Liver (tissue), 9 donors: ENCODE data around the gene NADSYN1. TPM values are rescaled to one million over a fixed set of nuclear protein-coding genes. Genes with fewer than 3 reads are reported as not detected.

Experiments used
- DNase-seq: peaks from one replicate; pipeline ENCODE4 v3.0.0-alpha.2; 2017; ENCODE audit warnings: low spot score
- H3K27ac ChIP-seq, 2 donors: one replicate each; pipeline ENCODE4 v1.7.0; 2013; ENCODE audit warnings: inconsistent platforms in 2 of 2, low read length in 2 of 2, control low read depth in 1 of 2, low read depth in 1 of 2, mild to moderate bottlenecking in 1 of 2
- H3K27me3 ChIP-seq, 4 donors: one replicate each; pipeline versions ENCODE4 v1.6.1 to v1.7.0; 2013; ENCODE audit warnings: low read length in 3 of 4, inconsistent platforms in 1 of 4, mild to moderate bottlenecking in 1 of 4, moderate library complexity in 1 of 4; ENCODE audit not compliant: control insufficient read depth in 4 of 4, insufficient read depth in 4 of 4
- H3K36me3 ChIP-seq, 4 donors: one replicate each; pipeline versions ENCODE4 v1.6.1 to v1.7.0; 2013; ENCODE audit warnings: low read length in 3 of 4, mild to moderate bottlenecking in 3 of 4, low read depth in 1 of 4, moderate library complexity in 1 of 4; ENCODE audit not compliant: control insufficient read depth in 4 of 4, insufficient read depth in 3 of 4
- H3K4me1 ChIP-seq, 4 donors: one replicate each; pipeline versions ENCODE4 v1.6.1 to v1.7.0; 2013; ENCODE audit warnings: low read length in 3 of 4, mild to moderate bottlenecking in 3 of 4, moderate library complexity in 1 of 4; ENCODE audit not compliant: control insufficient read depth in 4 of 4, insufficient read depth in 4 of 4
- H3K4me3 ChIP-seq, 3 donors: one replicate each; pipeline versions ENCODE4 v1.6.1 to v1.7.0; 2013; ENCODE audit warnings: low read length in 3 of 3, control low read depth in 1 of 3, low read depth in 1 of 3, mild to moderate bottlenecking in 1 of 3
- H3K9ac ChIP-seq, 2 donors: one replicate each; pipeline ENCODE4 v1.7.0; 2013; ENCODE audit warnings: low read length in 2 of 2, mild to moderate bottlenecking in 2 of 2, moderate library complexity in 2 of 2, control low read depth in 1 of 2, low read depth in 1 of 2
- H3K9me3 ChIP-seq, 4 donors: one replicate each; pipeline versions ENCODE4 v1.6.1 to v1.7.0; 2013; ENCODE audit warnings: low read length in 3 of 4; ENCODE audit not compliant: control insufficient read depth in 4 of 4
- CTCF ChIP-seq: fragments of 150-350 bp; IDR thresholded peaks from 2 replicates; pipeline ENCODE4 v1.5.1; 2017; ENCODE audit warnings: improper control_type of control experiment, low read depth, low read length; ENCODE audit not compliant: missing input control
- EGR1 ChIP-seq, 2 donors: IDR thresholded peaks; 2 replicates each; pipeline ENCODE4 v1.6.1; 2016 to 2018; ENCODE audit warnings: antibody characterized with exemption in 2 of 2, low read depth in 2 of 2
- FOXA1 ChIP-seq: IDR thresholded peaks from 2 replicates; pipeline ENCODE4 v1.6.1; 2016; ENCODE audit warnings: antibody characterized with exemption
- FOXA2 ChIP-seq: IDR thresholded peaks from 2 replicates; pipeline ENCODE4 v1.6.1; 2016; ENCODE audit warnings: antibody characterized with exemption
- GABPA ChIP-seq, 2 donors: IDR thresholded peaks in 1 of 2; conservative IDR thresholded peaks in 1 of 2; 2 replicates each; pipeline ENCODE4 v1.6.1; 2016; ENCODE audit warnings: antibody characterized with exemption in 2 of 2, mild to moderate bottlenecking in 1 of 2, moderate library complexity in 1 of 2
- HNF4A ChIP-seq, 2 donors: conservative IDR thresholded peaks; 2 replicates each; pipeline ENCODE4 v1.6.1; 2016; ENCODE audit warnings: antibody characterized with exemption in 2 of 2, mild to moderate bottlenecking in 2 of 2
- HNF4G ChIP-seq: IDR thresholded peaks from 2 replicates; pipeline ENCODE4 v1.6.1; 2016; ENCODE audit warnings: antibody characterized with exemption
- JUND ChIP-seq, 2 donors: IDR thresholded peaks; 2 replicates each; pipeline ENCODE4 v1.6.1; 2016; ENCODE audit warnings: antibody characterized with exemption in 2 of 2
- MAX ChIP-seq: IDR thresholded peaks from 2 replicates; pipeline ENCODE4 v1.6.1; 2016; ENCODE audit warnings: antibody characterized with exemption
- NR2F2 ChIP-seq: IDR thresholded peaks from 2 replicates; pipeline ENCODE4 v1.6.1; 2016; ENCODE audit warnings: antibody characterized with exemption
- RAD21 ChIP-seq, 2 donors: IDR thresholded peaks; 2 replicates each; pipeline ENCODE4 v1.6.1; 2016; ENCODE audit warnings: antibody characterized with exemption in 2 of 2, mild to moderate bottlenecking in 2 of 2
- REST ChIP-seq: IDR thresholded peaks from 2 replicates; pipeline ENCODE4 v1.6.1; 2016; ENCODE audit warnings: antibody characterized with exemption, mild to moderate bottlenecking
- RXRA ChIP-seq, 2 donors: IDR thresholded peaks; 2 replicates each; pipeline ENCODE4 v1.6.1; 2017 to 2018; ENCODE audit warnings: antibody characterized with exemption in 2 of 2, mild to moderate bottlenecking in 1 of 2
- SP1 ChIP-seq: IDR thresholded peaks from 2 replicates; pipeline ENCODE4 v1.6.1; 2018; ENCODE audit warnings: antibody characterized with exemption, mild to moderate bottlenecking
- TAF1 ChIP-seq: conservative IDR thresholded peaks from 2 replicates; pipeline ENCODE4 v1.6.1; 2016; ENCODE audit warnings: antibody characterized with exemption, mild to moderate bottlenecking
- YY1 ChIP-seq: IDR thresholded peaks from 2 replicates; pipeline ENCODE4 v1.6.1; 2016; ENCODE audit warnings: antibody characterized with exemption, mild to moderate bottlenecking
- WGBS: extraction: QIAGEN DNeasy Blood & Tissue Kit; methylation state at CpG from one replicate; pipeline ENCODE4 v1.1.7; 2013; 5-methylcytosine and 5-hydroxymethylcytosine counted together
- polyA plus RNA-seq, 2 donors: library from polyadenylated mRNA; stranded (reverse) in 1 of 2; unstranded in 1 of 2; fragments of 200-250 nt in 1 of 2; fragments of >200 nt in 1 of 2; fragmentation: Nextera tagmentation in 1 of 2; extraction: Ambion mirVana in 1 of 2; gene quantifications; one replicate each; pipeline versions ENCODE4 v1.2.1 to v1.2.3, GENCODE V29; 2013 to 2015
- total RNA-seq, 2 donors: library from RNA; depleted of rRNA; stranded (reverse); fragments of >200 nt; gene quantifications; one replicate each; pipeline ENCODE4 v1.2.3, GENCODE V29; 2014
- TF ChIP-seq, protein P1 (sequence below): IDR thresholded peaks from 2 replicates; pipeline ENCODE4 v1.6.1; 2016; ENCODE audit warnings: antibody characterized with exemption
- TF ChIP-seq, protein P2 (sequence below): IDR thresholded peaks from 2 replicates; pipeline ENCODE4 v1.6.1; 2016; ENCODE audit warnings: antibody characterized with exemption
- donor health status: healthy.
- donor health status: healthy.
- donor health status: healthy.
- donor health status: healthy.
- donor health status: healthy.

The NADSYN1 gene
- total and polyA plus RNA-seq, 4 donors = 16.6 to 33.6 (median 22.2) TPM

- Histone ChIP-seq H3K9ac (peak overlapping the region; percentile 82 to 92), H3K4me3 (peak overlapping the region; percentile 78 to 88 (median 80)), H3K27me3 (no peaks in the 10 kb centered on the region), H3K27ac (peak overlapping the region; percentile 97), H3K9me3 (no peaks in the 10 kb centered on the region), H3K4me1 (peaks cover 5 to 41% (median 24%) of the 10 kb centered on the region in 4 donors), H3K36me3 (peaks cover 4 to 26% (median 24%) of the 10 kb centered on the region in 4 donors)
- WGBS = 27% methylated on average over 9 of the region's 9 CpGs
- no peak for DNase-seq
- TF ChIP-seq FOXA2 (peak; percentile 34), SP1 (peak; percentile 79), TAF1 (peak; percentile 58), RAD21 (IDR thresholded peaks at IDR 0.05) (peak; percentile 41 to 51), HNF4G (no peak), GABPA (IDR thresholded peaks at IDR 0.05 in 1 of 2, conservative IDR thresholded peaks at IDR 0.05 in 1 of 2) (peak in 1 of 2 donors; percentile 25), CTCF (no peak), JUND (IDR thresholded peaks at IDR 0.05) (peak; percentile 39 to 72), HNF4A (conservative IDR thresholded peaks at IDR 0.05) (peak; percentile 70 to 79), REST (peak; percentile 46), MAX (no peak), YY1 (peak; percentile 66), EGR1 (IDR thresholded peaks at IDR 0.05; ENCODE audit: low read depth in 2 of 2) (no peak), FOXA1 (peak; percentile 29), NR2F2 (peak; percentile 58), RXRA (IDR thresholded peaks at IDR 0.05) (peak; percentile 93 to 97)
- TF ChIP-seq, protein P1, sequence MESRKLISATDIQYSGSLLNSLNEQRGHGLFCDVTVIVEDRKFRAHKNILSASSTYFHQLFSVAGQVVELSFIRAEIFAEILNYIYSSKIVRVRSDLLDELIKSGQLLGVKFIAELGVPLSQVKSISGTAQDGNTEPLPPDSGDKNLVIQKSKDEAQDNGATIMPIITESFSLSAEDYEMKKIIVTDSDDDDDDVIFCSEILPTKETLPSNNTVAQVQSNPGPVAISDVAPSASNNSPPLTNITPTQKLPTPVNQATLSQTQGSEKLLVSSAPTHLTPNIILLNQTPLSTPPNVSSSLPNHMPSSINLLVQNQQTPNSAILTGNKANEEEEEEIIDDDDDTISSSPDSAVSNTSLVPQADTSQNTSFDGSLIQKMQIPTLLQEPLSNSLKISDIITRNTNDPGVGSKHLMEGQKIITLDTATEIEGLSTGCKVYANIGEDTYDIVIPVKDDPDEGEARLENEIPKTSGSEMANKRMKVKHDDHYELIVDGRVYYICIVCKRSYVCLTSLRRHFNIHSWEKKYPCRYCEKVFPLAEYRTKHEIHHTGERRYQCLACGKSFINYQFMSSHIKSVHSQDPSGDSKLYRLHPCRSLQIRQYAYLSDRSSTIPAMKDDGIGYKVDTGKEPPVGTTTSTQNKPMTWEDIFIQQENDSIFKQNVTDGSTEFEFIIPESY = no peak
- TF ChIP-seq, protein P2, sequence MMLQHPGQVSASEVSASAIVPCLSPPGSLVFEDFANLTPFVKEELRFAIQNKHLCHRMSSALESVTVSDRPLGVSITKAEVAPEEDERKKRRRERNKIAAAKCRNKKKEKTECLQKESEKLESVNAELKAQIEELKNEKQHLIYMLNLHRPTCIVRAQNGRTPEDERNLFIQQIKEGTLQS = no peak
Observed at GRCh38 chr11:71446942-71447688, 5.9 kb upstream of the NADSYN1 start.
